Lower leg skin (tissue), 4 donors: ENCODE measurements around the gene WWOX. TPM values are rescaled to one million over a fixed set of nuclear protein-coding genes. Genes with fewer than 3 reads are reported as not detected.

Experiments used
- DNase-seq, 2 donors: peaks; one replicate each; pipeline ENCODE4 v3.0.0-alpha.2; 2019; ENCODE audit warnings: low spot score in 2 of 2
- H3K4me3 ChIP-seq: fragments of 200-600 bp; sonication (generic); 2 replicates; pipeline ENCODE4 v1.5.1; 2017; ENCODE audit warnings: mild to moderate bottlenecking, low read depth; ENCODE audit not compliant: poor library complexity, severe bottlenecking
- POLR2A ChIP-seq, 2 donors: fragments of 450-650 bp; IDR thresholded peaks; one replicate each; pipeline ENCODE4 v1.6.1; 2016 to 2017; ENCODE audit warnings: antibody characterized with exemption in 2 of 2, mild to moderate bottlenecking in 1 of 2, moderate library complexity in 1 of 2
- WGBS, 2 donors: methylation state at CpG; one replicate each; pipeline ENCODE4 v1.1.5; 2018; 5-methylcytosine and 5-hydroxymethylcytosine counted together
- intact Hi-C: fragments of 100-400 bp; cut with DNase I; formaldehyde crosslinking; loops from one replicate; pipeline ENCODE4 v1.15.0; 2023; ENCODE audit warnings: low total_unique reads
- total RNA-seq, 4 donors: library from RNA; depleted of rRNA; stranded (reverse); fragments of >200 nt; gene quantifications; one replicate each; pipeline ENCODE4 v1.1.0, GENCODE V29; 2016
- TF ChIP-seq, protein P1 (sequence below), 3 donors: fragments of 450-650 bp; IDR thresholded peaks; one replicate each; pipeline ENCODE4 v1.5.1; 2016; ENCODE audit warnings: antibody characterized with exemption in 3 of 3, mild to moderate bottlenecking in 3 of 3, moderate library complexity in 2 of 3

Gene WWOX
- total RNA-seq, 4 donors from 2014 or later: 21.0 to 82.7 (median 36.1) TPM

DNA sequence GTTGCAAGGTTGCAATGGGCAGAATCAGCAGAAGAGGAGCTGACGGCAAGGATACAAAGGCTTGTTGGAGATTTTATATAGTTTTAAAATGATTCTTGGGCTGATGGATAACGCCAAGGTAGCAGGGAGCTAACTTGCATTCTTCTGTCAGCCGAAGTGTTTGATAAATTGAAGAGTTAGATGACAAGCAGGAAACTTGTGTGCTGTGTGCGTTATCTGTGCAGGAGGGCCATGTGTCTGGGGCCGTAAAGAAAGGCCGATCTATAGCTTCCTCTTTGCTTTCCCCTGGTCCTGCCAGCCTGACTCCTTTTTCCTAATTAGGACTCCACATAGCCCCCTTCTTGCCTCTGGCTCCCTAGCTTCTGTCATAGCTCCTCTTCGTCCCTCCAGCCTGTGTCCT, 6.7 kb upstream of the WWOX start:
- intact Hi-C loops: no loop called here
- TF ChIP-seq, protein P1, sequence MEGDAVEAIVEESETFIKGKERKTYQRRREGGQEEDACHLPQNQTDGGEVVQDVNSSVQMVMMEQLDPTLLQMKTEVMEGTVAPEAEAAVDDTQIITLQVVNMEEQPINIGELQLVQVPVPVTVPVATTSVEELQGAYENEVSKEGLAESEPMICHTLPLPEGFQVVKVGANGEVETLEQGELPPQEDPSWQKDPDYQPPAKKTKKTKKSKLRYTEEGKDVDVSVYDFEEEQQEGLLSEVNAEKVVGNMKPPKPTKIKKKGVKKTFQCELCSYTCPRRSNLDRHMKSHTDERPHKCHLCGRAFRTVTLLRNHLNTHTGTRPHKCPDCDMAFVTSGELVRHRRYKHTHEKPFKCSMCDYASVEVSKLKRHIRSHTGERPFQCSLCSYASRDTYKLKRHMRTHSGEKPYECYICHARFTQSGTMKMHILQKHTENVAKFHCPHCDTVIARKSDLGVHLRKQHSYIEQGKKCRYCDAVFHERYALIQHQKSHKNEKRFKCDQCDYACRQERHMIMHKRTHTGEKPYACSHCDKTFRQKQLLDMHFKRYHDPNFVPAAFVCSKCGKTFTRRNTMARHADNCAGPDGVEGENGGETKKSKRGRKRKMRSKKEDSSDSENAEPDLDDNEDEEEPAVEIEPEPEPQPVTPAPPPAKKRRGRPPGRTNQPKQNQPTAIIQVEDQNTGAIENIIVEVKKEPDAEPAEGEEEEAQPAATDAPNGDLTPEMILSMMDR (IDR thresholded peaks at IDR 0.05): no peak
- TF ChIP-seq POLR2A (IDR thresholded peaks at IDR 0.05): no peak

DNA sequence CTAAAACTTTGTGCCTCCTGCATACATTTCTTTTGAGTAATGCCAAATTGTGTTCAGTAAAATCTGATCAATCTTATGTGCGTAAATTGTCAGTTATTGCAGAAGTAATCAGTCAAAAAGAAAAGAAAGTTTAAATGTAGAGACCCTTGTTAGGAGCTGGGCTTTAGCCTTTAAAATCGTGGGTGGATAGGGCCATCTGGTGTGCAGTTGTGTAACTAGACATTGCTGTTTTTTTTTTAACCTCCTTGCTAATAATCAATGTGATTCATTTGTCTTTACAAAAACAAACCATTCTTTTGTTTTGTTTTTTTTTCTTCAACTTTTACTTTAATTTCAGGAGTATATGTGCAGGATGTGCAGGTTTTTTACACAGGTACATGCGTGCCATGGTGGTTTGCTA, 5.3 kb upstream of the WWOX start:
- TF ChIP-seq, protein P1 (IDR thresholded peaks at IDR 0.05): no peak
- no peak for TF ChIP-seq POLR2A (IDR thresholded peaks at IDR 0.05)
- no peak overlapping the region for H3K4me3 ChIP-seq
- intact Hi-C loops: no loop called here
- WGBS, 2 donors: 73 to 74% methylated on average over 3 of the region's 3 CpGs
- no peak for DNase-seq

More for the DNA sequence above, 6.7 kb upstream of the WWOX start:
- WGBS, 2 donors: 51 to 56% methylated on average over 7 of the region's 7 CpGs
- no peak for DNase-seq
- no peak overlapping the region for H3K4me3 ChIP-seq

DNA sequence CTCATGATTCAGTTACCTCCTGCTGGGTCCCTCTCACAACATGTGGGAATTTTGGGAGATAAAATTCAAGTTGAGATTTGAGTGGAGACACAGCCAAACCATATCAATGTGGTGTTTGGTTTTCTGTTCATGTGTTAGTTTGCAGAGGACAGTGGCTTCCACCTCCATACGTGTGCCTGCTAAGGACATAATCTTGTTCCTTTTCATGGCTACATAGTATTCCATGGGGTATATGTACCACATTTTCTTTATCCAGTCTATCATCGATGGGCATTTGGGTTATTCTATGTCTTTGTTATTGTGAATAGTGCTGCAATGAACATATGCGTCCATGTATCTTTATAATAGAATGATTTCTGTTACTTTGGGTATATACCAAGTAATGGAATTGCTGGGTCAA, 4.5 kb upstream of the WWOX start:
- no peak for DNase-seq
- no peak overlapping the region for H3K4me3 ChIP-seq
- WGBS, 2 donors: 90 to 93% methylated on average over 3 of the region's 3 CpGs
- TF ChIP-seq, protein P1 (IDR thresholded peaks at IDR 0.05): no peak
- no peak for TF ChIP-seq POLR2A (IDR thresholded peaks at IDR 0.05)
- intact Hi-C loops: no loop called here

DNA sequence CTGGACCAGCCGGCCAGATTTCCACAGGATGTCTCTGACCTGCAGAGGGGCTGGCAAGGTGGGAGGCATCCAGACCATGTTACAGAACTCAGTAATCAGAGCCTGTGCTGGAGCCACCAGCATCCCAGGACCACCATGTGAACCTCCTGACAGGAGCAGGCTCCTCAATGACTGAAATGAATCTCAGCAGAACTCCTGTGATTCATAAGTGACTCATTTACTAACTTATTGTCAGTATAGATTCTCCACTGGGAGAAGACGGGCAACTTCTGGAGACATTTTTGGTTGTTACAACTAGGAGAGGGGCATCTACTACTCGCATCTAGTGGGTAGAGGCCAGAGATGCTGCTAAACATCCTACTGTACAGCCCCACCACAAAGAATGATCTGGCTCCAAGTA, 3.1 kb upstream of the WWOX start:
- 59 to 77% methylated on average over 3 of the region's 3 CpGs for WGBS, 2 donors
- TF ChIP-seq, protein P1 (IDR thresholded peaks at IDR 0.05): no peak
- no peak for TF ChIP-seq POLR2A (IDR thresholded peaks at IDR 0.05)
- DNase-seq: no peak
- no peak overlapping the region for H3K4me3 ChIP-seq
- intact Hi-C loops: no loop called here

DNA sequence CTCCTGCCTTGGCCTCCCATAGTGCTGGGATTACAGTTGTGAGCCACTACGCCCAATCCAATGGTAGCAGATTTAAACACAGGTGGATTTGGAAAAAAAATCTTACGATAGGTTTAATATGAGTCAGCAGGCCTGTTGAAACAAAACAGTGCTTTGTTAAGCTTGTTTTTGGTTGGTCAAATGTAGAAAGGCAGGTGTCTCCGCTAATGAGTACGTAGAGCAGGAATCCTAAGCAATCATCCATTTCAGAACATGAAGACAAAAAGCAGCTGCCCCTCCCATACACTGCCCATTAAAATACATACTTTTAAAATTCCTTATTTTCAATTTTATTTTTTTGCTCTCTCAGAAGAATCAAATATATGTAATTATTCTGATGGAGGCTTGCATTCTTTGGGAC, 1.9 kb upstream of the WWOX start:
- no peak overlapping the region for H3K4me3 ChIP-seq
- intact Hi-C loops: no loop called here
- 58 to 62% methylated on average over 4 of the region's 4 CpGs for WGBS, 2 donors
- TF ChIP-seq, protein P1 (IDR thresholded peaks at IDR 0.05): no peak
- no peak for TF ChIP-seq POLR2A (IDR thresholded peaks at IDR 0.05)
- no peak for DNase-seq

DNA sequence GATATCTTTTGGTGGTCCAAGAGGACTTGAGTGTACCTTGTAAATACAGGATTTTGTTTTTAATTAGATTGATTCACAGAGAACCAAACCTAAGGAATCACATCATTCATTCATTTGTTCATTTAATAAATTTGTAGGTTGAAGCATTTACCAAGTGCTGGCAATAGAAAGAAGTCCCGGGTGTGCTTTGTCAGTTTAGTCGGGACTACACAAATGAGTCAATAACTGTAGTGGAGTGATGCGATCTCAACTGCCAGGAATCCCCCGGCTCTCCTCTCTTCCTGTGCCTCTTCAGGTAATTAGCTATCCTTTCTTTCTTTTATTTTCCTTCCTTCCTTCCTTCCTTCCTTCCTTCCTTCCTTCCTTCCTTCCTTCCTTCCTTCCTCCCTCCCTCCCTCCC, 1.4 kb upstream of the WWOX start:
- WGBS, 2 donors: 63 to 67% methylated on average over 4 of the region's 4 CpGs
- TF ChIP-seq, protein P1 (IDR thresholded peaks at IDR 0.05): no peak
- TF ChIP-seq POLR2A (IDR thresholded peaks at IDR 0.05): no peak
- intact Hi-C loops: no loop called here
- DNase-seq: no peak
- no peak overlapping the region for H3K4me3 ChIP-seq
